ENCODE results near the gene COPS6. TPM values are rescaled to one million over a fixed set of nuclear protein-coding genes. Genes with fewer than 3 reads are reported as not detected.

COPS6 gene
- total and polyA plus RNA-seq, 7 donors = 82.9 to 145 (median 118) TPM

DNA sequence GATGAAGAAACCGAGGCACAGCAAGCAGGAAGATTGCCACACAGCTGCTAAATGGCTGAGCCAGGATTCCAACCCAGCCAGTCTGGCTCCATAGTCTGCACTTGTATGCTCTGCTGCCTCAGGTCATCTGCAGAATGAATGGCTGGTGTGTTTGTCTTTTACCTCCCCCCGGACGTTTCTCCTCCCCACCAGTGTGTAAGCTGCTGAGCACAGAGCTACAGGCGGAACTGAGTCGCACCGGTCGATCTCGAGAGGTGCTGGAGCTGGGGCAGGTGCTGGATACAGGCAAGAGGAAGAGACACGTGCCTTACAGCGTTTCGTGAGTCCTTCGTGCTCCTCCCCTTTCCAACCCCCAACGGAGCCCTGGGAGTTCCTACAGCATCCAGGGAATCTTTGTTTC is 33.3 kb downstream of the COPS6 start:
- intact Hi-C loops (cut with DNase I) = no loop called here
- WGBS, 3 donors = 70 to 75% (median 70%) methylated on average over 13 of the region's 13 CpGs
- no peaks in the 10 kb centered on the region for H3K27me3 ChIP-seq (ENCODE audit: insufficient read depth in 3 of 3, low read length in 2 of 3)
- DNase-seq (no peak), ATAC-seq (no peak)
- H3K36me3 ChIP-seq (ENCODE audit: insufficient read depth in 1 of 2, low read depth in 1 of 2) = peaks cover 0 to 5% of the 10 kb centered on the region in 2 donors
- H3K4me3 ChIP-seq = no peak overlapping the region
- TF ChIP-seq, protein P1, sequence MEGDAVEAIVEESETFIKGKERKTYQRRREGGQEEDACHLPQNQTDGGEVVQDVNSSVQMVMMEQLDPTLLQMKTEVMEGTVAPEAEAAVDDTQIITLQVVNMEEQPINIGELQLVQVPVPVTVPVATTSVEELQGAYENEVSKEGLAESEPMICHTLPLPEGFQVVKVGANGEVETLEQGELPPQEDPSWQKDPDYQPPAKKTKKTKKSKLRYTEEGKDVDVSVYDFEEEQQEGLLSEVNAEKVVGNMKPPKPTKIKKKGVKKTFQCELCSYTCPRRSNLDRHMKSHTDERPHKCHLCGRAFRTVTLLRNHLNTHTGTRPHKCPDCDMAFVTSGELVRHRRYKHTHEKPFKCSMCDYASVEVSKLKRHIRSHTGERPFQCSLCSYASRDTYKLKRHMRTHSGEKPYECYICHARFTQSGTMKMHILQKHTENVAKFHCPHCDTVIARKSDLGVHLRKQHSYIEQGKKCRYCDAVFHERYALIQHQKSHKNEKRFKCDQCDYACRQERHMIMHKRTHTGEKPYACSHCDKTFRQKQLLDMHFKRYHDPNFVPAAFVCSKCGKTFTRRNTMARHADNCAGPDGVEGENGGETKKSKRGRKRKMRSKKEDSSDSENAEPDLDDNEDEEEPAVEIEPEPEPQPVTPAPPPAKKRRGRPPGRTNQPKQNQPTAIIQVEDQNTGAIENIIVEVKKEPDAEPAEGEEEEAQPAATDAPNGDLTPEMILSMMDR (IDR thresholded peaks at IDR 0.05) = no peak
- no peak overlapping the region for H3K27ac ChIP-seq
- peaks cover 26% of the 10 kb centered on the region for H3K4me1 ChIP-seq
- H3K9me3 ChIP-seq = no peaks in the 10 kb centered on the region

GRCh38 chr7:100122568-100122967 is 33.8 kb downstream of the COPS6 start:
- no peak for ATAC-seq
- no peak for DNase-seq
- no peak overlapping the region for H3K4me3 ChIP-seq
- H3K4me1 ChIP-seq = peaks cover 26% of the 10 kb centered on the region
- H3K36me3 ChIP-seq (ENCODE audit: insufficient read depth in 1 of 2, low read depth in 1 of 2) = peaks cover 0 to 5% of the 10 kb centered on the region in 2 donors
- TF ChIP-seq, protein P1 (IDR thresholded peaks at IDR 0.05) = no peak
- no peaks in the 10 kb centered on the region for H3K27me3 ChIP-seq (ENCODE audit: insufficient read depth in 3 of 3, low read length in 2 of 3)
- WGBS, 3 donors = 85 to 90% (median 88%) methylated on average over 1 of the region's 1 CpG
- H3K27ac ChIP-seq = no peak overlapping the region
- intact Hi-C loops (cut with DNase I) = no loop called here
- H3K9me3 ChIP-seq = no peaks in the 10 kb centered on the region

DNA sequence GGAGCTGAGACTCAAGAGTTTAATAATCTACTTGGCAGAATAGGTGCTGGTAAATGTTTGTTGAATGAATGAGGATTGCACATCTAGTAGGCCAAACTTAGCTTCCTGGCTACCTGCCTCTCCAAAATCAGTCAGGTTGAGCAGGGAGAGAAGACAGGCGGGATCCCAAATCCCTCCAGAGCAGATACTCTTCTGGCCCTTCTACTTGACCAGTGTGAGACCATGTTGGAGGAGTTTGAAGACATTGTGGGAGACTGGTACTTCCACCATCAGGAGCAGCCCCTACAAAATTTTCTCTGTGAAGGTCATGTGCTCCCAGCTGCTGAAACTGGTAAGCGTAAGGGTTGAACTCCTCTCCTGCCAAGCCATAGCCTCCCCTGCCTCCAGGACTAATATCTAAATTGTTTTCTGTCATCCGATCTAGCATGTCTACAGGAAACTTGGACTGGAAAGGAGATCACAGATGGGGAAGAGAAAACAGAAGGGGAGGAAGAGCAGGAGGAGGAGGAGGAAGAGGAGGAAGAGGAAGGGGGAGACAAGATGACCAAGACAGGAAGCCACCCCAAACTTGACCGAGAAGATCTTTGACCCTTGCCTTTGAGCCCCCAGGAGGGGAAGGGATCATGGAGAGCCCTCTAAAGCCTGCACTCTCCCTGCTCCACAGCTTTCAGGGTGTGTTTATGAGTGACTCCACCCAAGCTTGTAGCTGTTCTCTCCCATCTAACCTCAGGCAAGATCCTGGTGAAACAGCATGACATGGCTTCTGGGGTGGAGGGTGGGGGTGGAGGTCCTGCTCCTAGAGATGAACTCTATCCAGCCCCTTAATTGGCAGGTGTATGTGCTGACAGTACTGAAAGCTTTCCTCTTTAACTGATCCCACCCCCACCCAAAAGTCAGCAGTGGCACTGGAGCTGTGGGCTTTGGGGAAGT is 35.8 kb downstream of the COPS6 start:
- Histone ChIP-seq H3K9me3 (no peaks in the 10 kb centered on the region), H3K27ac (no peak overlapping the region), H3K36me3 (ENCODE audit: insufficient read depth in 1 of 2, low read depth in 1 of 2) (peaks cover 0 to 5% of the 10 kb centered on the region in 2 donors), H3K4me3 (no peak overlapping the region), H3K27me3 (ENCODE audit: insufficient read depth in 3 of 3, low read length in 2 of 3) (no peaks in the 10 kb centered on the region), H3K4me1 (peaks cover 27% of the 10 kb centered on the region)
- DNase-seq (no peak), ATAC-seq (no peak)
- intact Hi-C loops (cut with DNase I) = loop anchor here (5.0 kb wide), 3 partner anchors 32 to 132 kb away; partner anchors contain the start of gene COPS6 (in 1 of the 2)
- 64 to 73% (median 65%) methylated on average over 4 of the region's 4 CpGs for WGBS, 3 donors
- TF ChIP-seq, protein P1 (IDR thresholded peaks at IDR 0.05) = no peak

GRCh38 chr7:100126239-100126930 is 37.6 kb downstream of the COPS6 start:
- H3K27me3 ChIP-seq (ENCODE audit: insufficient read depth in 3 of 3, low read length in 2 of 3) = no peaks in the 10 kb centered on the region
- WGBS, 3 donors = 11% methylated on average over 29 of the region's 29 CpGs
- TF ChIP-seq, protein P1 (IDR thresholded peaks at IDR 0.05) = no peak
- intact Hi-C loops (cut with DNase I) = loop anchor here (5.0 kb wide), 3 partner anchors 34 to 134 kb away; partner anchors contain the start of gene COPS6 (in 1 of the 2)
- ATAC-seq (peak; percentile 14 to 51 (median 24)), DNase-seq (no peak)
- H3K4me3 ChIP-seq = peak overlapping the region; percentile 92
- H3K27ac ChIP-seq = peak overlapping the region; percentile 91
- H3K4me1 ChIP-seq = peaks cover 17% of the 10 kb centered on the region
- H3K36me3 ChIP-seq (ENCODE audit: insufficient read depth in 1 of 2, low read depth in 1 of 2) = peaks cover 0 to 5% of the 10 kb centered on the region in 2 donors
- H3K9me3 ChIP-seq = no peaks in the 10 kb centered on the region

Data from psoas muscle (tissue), 8 donors.